CD4-positive, alpha-beta memory T cell (primary cell): ENCODE measurements around the gene SNRPD3. TPM values are rescaled to one million over a fixed set of nuclear protein-coding genes. Genes with fewer than 3 reads are reported as not detected.
"Not testable (repeated sequence)": the region's sequence is repeated elsewhere in the genome, so short reads cannot be mapped to it uniquely, and the experiment has no call there.

Experiments used
- CTCF ChIA-PET: fragments of 350-600 bp; sonication (Branson Sonifier 250); formaldehyde crosslinking; loops from one replicate; lab custom pipeline; 2021; ENCODE audit warnings: inconsistent platforms; ENCODE audit not compliant: partially characterized antibody; lab: Charles Lee
- POLR2A ChIA-PET: fragments of 350-600 bp; sonication (Branson Sonifier 250); formaldehyde crosslinking; loops from one replicate; lab custom pipeline; 2021; ENCODE audit not compliant: partially characterized antibody; lab: Charles Lee
- DNase-seq, 5 donors: peaks; one replicate each; pipeline versions ENCODE4 v3.0.0 to v3.0.0-alpha.2; 2020 to 2022; ENCODE audit warnings: mixed read lengths in 1 of 5
- H3K27ac ChIP-seq: one replicate; pipeline ENCODE4 v1.7.0; 2013; ENCODE audit warnings: low read depth, low read length
- H3K27me3 ChIP-seq: 2 replicates; pipeline ENCODE4 v1.7.0; 2013; ENCODE audit warnings: mild to moderate bottlenecking, low read length, moderate library complexity; ENCODE audit not compliant: insufficient read depth
- H3K36me3 ChIP-seq: 2 replicates; pipeline ENCODE4 v1.7.0; 2013; ENCODE audit warnings: mild to moderate bottlenecking, low read length, moderate library complexity; ENCODE audit not compliant: insufficient read depth
- H3K4me1 ChIP-seq: 2 replicates; pipeline ENCODE4 v1.7.0; 2013; ENCODE audit warnings: mild to moderate bottlenecking, low read length, moderate library complexity; ENCODE audit not compliant: insufficient read depth
- H3K4me3 ChIP-seq, 2 donors: one replicate each; pipeline ENCODE4 v1.7.0; 2013; ENCODE audit warnings: low read length in 2 of 2, mild to moderate bottlenecking in 1 of 2
- H3K9me3 ChIP-seq, 2 donors: one replicate each; pipeline ENCODE4 v1.7.0; 2013; ENCODE audit warnings: low read length in 2 of 2, control low read depth in 1 of 2; ENCODE audit not compliant: control insufficient read depth in 1 of 2
- H3K27ac Mint-ChIP-seq, 7 donors: one replicate each; pipeline ENCODE4 v1.8.0; 2020 to 2021; ENCODE audit warnings: mixed read lengths in 7 of 7, mild to moderate bottlenecking in 6 of 7, inconsistent platforms in 3 of 7, moderate library complexity in 3 of 7
- H3K27me3 Mint-ChIP-seq, 2 donors: one replicate each; pipeline ENCODE4 v1.8.0; 2020 to 2021; ENCODE audit warnings: mixed read lengths in 2 of 2
- H3K36me3 Mint-ChIP-seq, 2 donors: one replicate each; pipeline ENCODE4 v1.8.0; 2020 to 2021; ENCODE audit warnings: mixed read lengths in 2 of 2, inconsistent platforms in 1 of 2, mild to moderate bottlenecking in 1 of 2
- H3K4me1 Mint-ChIP-seq, 4 donors: one replicate each; pipeline ENCODE4 v1.8.0; 2020 to 2021; ENCODE audit warnings: mixed read lengths in 4 of 4, mild to moderate bottlenecking in 1 of 4
- H3K4me3 Mint-ChIP-seq, 8 donors: one replicate each; pipeline ENCODE4 v1.8.0; 2020 to 2021; ENCODE audit warnings: mixed read lengths in 8 of 8, mild to moderate bottlenecking in 7 of 8, moderate library complexity in 6 of 8, inconsistent platforms in 3 of 8
- H3K9me3 Mint-ChIP-seq, 8 donors: one replicate each; pipeline ENCODE4 v1.8.0; 2020 to 2021; ENCODE audit warnings: mixed read lengths in 8 of 8, mild to moderate bottlenecking in 5 of 8, inconsistent platforms in 3 of 8, moderate library complexity in 1 of 8
- intact Hi-C: fragments of 100-400 bp; cut with micrococcal nuclease; formaldehyde crosslinking; loops from one replicate; pipeline ENCODE4 v1.15.1; 2023
- polyA plus RNA-seq, 2 donors: library from polyadenylated mRNA; unstranded; fragments of 300-500 nt; fragmentation: Illumina TruSeq; gene quantifications; one replicate each; pipeline ENCODE4 v1.2.3, GENCODE V29; 2021
- total RNA-seq, 2 experiments: library from RNA; stranded (reverse); gene quantifications; one replicate each; pipeline ENCODE4 v1.2.3, GENCODE V29; 2021

The SNRPD3 gene
- total and polyA plus RNA-seq, 4 experiments from 2014 or later = 62.6 to 102 (median 81.3) TPM

DNA sequence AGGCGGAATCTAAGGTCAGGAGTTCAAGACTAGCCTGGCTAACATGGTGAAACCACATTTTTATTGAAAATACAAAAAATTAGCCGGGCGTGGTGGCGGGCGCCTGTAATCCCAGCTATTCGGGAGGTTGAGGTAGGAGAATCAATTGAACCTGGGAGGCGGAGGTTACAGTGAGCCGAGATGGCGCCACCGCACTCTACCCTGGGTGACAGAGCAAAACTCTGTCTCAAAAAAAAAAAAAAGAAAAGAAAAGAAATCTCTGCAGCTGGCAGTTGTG is 37.7 kb downstream of the SNRPD3 start:
- intact Hi-C loops, DNase-seq, H3K4me1 Mint-ChIP-seq, H3K4me3 ChIP-seq, CTCF ChIA-PET, H3K36me3 Mint-ChIP-seq, H3K36me3 ChIP-seq, H3K27me3 ChIP-seq, H3K9me3 ChIP-seq, H3K4me1 ChIP-seq, H3K27me3 Mint-ChIP-seq, POLR2A ChIA-PET, H3K27ac ChIP-seq, H3K9me3 Mint-ChIP-seq, H3K27ac Mint-ChIP-seq: not testable (repeated sequence)
- H3K4me3 Mint-ChIP-seq = peak overlapping the region in 6 of 8 donors; percentile 9 to 62 (median 54)

DNA sequence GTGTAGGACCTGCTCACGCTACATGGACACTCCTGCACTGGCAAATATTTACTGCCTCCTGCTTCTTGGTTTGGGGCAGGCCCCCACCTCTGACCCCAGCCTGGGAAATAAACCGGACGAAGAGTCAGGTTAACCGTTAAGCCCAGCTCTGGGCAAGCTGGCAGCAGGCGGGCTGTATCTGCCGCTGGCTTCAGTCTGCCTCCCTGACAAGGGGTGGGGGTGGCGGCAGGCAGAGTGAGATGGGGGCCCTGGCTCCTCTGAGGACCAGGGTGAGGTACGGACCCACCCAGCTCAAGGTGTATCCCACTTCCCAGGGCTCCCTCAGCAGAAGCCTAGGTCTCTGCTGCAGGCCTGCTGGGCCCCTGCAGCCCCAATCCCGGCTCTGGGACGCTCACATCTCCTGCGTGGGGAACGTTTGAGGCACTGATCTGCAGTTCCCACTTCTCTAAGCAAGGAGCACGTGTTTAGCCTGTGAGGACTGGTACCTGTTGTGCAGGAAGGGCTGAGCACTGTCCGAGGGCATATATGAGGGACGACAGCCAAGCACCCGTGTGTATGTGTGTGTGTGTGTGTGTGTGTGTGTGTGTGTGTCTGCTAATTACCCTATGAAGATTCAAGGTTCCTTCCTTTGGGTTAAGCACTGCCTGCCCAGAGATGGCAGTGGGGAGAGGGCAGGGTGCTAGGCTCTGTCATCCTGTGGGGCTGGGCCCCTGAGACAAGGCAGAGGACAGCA is 38.2 kb downstream of the SNRPD3 start:
- Mint-ChIP-seq H3K36me3 (no peaks in the 10 kb centered on the region), H3K27me3 (no peaks in the 10 kb centered on the region), H3K9me3 (no peaks in the 10 kb centered on the region), H3K4me3 (peak overlapping the region in 5 of 8 donors; percentile 10 to 59 (median 29)), H3K4me1 (peaks cover 0 to 6% (median 2%) of the 10 kb centered on the region in 4 donors), H3K27ac (no peak overlapping the region)
- Histone ChIP-seq H3K27ac (no peak overlapping the region), H3K36me3 (no peaks in the 10 kb centered on the region), H3K4me3 (no peak overlapping the region), H3K9me3 (no peaks in the 10 kb centered on the region), H3K4me1 (peaks cover 4% of the 10 kb centered on the region), H3K27me3 (no peaks in the 10 kb centered on the region)
- DNase-seq = no peak
- CTCF ChIA-PET = no interaction called here
- intact Hi-C loops = no loop called here
- POLR2A ChIA-PET = no interaction called here

DNA sequence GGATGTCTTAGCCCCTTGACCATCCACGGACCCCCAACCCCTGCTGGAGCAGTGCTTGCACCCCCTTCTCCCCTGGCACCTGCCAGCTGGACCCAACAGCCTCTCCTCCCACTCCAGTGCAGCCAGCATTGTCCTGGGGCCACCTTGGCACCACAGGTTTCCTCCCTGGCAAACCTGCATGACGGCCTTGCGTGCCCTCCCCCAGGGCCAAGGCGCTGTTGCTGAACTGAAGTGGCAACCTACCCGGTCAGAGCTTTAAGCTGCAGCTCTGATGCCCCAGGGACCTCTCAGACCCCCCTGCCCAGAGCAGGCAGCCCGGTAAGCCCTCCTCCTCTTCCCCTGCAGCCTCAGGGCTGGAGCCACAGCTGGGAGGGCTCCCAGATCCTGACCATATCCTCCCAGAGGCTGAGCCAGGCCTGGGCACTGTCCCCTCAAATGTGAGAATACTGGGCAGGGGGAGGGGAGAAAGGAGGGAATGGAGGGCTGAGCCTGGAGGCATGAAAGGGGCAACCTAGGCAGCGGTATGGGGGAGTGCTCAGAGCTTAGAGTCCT is 38.8 kb downstream of the SNRPD3 start:
- peaks cover 4% of the 10 kb centered on the region for H3K4me1 ChIP-seq
- H3K9me3 ChIP-seq = no peaks in the 10 kb centered on the region
- H3K27ac ChIP-seq = no peak overlapping the region
- H3K4me1 Mint-ChIP-seq = peaks cover 0 to 6% (median 2%) of the 10 kb centered on the region in 4 donors
- no peak overlapping the region for H3K4me3 ChIP-seq
- no peaks in the 10 kb centered on the region for H3K27me3 Mint-ChIP-seq
- no peaks in the 10 kb centered on the region for H3K36me3 ChIP-seq
- no peak for DNase-seq
- no peak overlapping the region for H3K4me3 Mint-ChIP-seq
- H3K9me3 Mint-ChIP-seq = no peaks in the 10 kb centered on the region
- H3K27ac Mint-ChIP-seq = no peak overlapping the region
- no peaks in the 10 kb centered on the region for H3K36me3 Mint-ChIP-seq
- intact Hi-C loops = no loop called here
- ChIA-PET POLR2A (no interaction called here), CTCF (no interaction called here)
- no peaks in the 10 kb centered on the region for H3K27me3 ChIP-seq

DNA sequence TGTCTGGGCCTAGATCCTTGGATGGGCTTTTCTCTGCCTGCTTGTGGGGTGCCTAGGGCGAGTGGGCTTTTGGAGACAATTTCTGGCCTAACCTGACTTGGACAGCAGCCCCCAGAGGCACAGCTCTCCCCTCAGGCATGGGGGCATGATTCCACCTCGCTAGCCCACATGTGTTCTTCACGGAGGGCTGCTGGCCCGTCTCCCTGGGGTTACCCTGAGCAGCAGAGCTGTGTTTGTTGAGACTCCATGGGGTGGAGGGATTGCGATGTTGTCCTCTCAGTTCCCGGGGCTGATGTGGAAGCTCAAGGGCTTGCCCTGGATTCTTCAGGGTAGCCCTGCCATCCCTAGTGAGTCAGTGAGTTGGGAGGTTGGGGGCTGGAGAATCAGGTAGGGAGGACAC is 39.4 kb downstream of the SNRPD3 start:
- H3K4me1 ChIP-seq = peaks cover 4% of the 10 kb centered on the region
- no peak for DNase-seq
- ChIA-PET CTCF (no interaction called here), POLR2A (no interaction called here)
- H3K4me3 Mint-ChIP-seq = no peak overlapping the region
- H3K9me3 Mint-ChIP-seq = no peaks in the 10 kb centered on the region
- peaks cover 0 to 6% (median 2%) of the 10 kb centered on the region in 4 donors for H3K4me1 Mint-ChIP-seq
- no peaks in the 10 kb centered on the region for H3K9me3 ChIP-seq
- H3K27ac Mint-ChIP-seq = no peak overlapping the region
- no peaks in the 10 kb centered on the region for H3K36me3 Mint-ChIP-seq
- H3K27ac ChIP-seq = no peak overlapping the region
- no peaks in the 10 kb centered on the region for H3K27me3 ChIP-seq
- H3K36me3 ChIP-seq = no peaks in the 10 kb centered on the region
- intact Hi-C loops = no loop called here
- H3K27me3 Mint-ChIP-seq = no peaks in the 10 kb centered on the region
- no peak overlapping the region for H3K4me3 ChIP-seq

DNA sequence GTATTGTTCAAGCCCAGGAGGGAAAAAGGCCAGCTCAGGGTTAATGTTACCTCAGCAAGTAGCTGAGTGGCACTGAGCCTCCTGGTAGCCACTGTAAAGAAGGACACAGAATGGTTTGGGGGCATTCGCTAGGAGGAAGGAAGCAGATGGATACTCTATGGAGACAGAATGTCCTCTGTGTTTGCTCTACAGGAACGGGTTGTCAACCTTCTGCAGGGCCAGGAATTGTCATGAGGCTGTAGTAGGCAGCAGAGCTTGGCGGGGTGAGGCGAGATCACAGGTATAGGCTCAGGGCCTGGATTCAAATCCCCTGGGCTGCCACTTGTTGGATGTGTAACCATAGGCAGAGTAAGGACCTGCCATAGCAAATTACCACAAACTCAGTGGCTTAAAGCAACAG is 40.1 kb downstream of the SNRPD3 start:
- Mint-ChIP-seq H3K27ac (peak overlapping the region in 1 of 7 donors; percentile 13), H3K4me1 (peaks cover 1 to 8% (median 2%) of the 10 kb centered on the region in 4 donors), H3K27me3 (no peaks in the 10 kb centered on the region), H3K9me3 (no peaks in the 10 kb centered on the region), H3K36me3 (no peaks in the 10 kb centered on the region), H3K4me3 (no peak overlapping the region)
- ChIA-PET CTCF (no interaction called here), POLR2A (no interaction called here)
- no peak overlapping the region for H3K27ac ChIP-seq
- intact Hi-C loops = no loop called here
- H3K27me3 ChIP-seq = no peaks in the 10 kb centered on the region
- no peaks in the 10 kb centered on the region for H3K36me3 ChIP-seq
- peaks cover 4% of the 10 kb centered on the region for H3K4me1 ChIP-seq
- no peak for DNase-seq
- no peak overlapping the region for H3K4me3 ChIP-seq
- H3K9me3 ChIP-seq = no peaks in the 10 kb centered on the region

DNA sequence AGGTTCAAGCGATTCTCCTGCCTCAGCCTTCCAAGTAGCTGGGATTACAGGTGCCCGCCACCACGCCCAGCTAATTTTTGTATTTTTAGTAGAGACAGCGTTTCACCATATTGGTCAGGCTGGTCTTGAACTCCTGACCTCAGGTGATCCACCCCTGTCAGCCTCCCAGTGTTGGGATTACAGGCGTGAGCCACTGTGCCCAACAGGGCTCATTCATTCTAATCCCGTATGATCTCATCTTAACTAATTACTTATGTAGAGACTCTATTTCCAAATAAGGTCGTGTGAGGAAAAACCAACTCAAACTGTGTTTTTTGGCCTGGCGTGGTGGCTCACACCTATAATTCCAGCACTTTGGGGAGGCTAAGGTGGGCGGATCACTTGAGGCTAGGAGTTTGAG is 41.3 kb downstream of the SNRPD3 start:
- H3K27ac ChIP-seq, H3K4me3 Mint-ChIP-seq, H3K27ac Mint-ChIP-seq, DNase-seq, H3K36me3 Mint-ChIP-seq, H3K27me3 ChIP-seq, H3K36me3 ChIP-seq, CTCF ChIA-PET, H3K27me3 Mint-ChIP-seq, intact Hi-C loops, H3K9me3 Mint-ChIP-seq, POLR2A ChIA-PET, H3K9me3 ChIP-seq, H3K4me3 ChIP-seq: not testable (repeated sequence)
- H3K4me1 ChIP-seq = peaks cover 11% of the 10 kb centered on the region
- peaks cover 1 to 19% (median 10%) of the 10 kb centered on the region in 4 donors for H3K4me1 Mint-ChIP-seq

DNA sequence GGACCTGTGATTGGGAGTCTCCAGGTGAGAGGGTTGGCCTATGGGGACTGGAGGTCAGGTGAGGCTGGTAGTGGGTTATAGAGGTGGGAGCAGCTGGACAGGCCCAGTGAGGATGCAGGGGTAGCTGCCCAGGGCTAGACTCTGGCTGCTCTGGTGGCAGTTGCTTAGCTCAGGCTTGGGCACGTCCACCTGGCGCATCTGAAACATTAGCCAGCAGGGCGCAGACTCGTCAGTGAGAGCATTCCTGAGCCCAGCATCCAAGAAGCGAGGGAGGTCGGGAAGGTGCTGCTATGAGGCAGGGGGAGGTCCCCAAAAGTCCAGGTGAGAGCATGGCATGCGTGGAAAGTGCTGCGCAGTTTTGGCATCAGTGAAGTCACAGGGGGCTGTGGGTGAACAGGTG is 43.7 kb downstream of the SNRPD3 start:
- Histone ChIP-seq H3K4me3 (no peak overlapping the region), H3K4me1 (peaks cover 8% of the 10 kb centered on the region), H3K9me3 (no peaks in the 10 kb centered on the region), H3K36me3 (no peaks in the 10 kb centered on the region), H3K27me3 (no peaks in the 10 kb centered on the region), H3K27ac (no peak overlapping the region)
- CTCF ChIA-PET = no interaction called here
- DNase-seq = no peak
- Mint-ChIP-seq H3K9me3 (no peaks in the 10 kb centered on the region), H3K27ac (peak overlapping the region in 4 of 7 donors; percentile 9 to 70 (median 48)), H3K4me3 (no peak overlapping the region), H3K36me3 (no peaks in the 10 kb centered on the region), H3K4me1 (peaks cover 8 to 32% (median 23%) of the 10 kb centered on the region in 4 donors), H3K27me3 (no peaks in the 10 kb centered on the region)
- intact Hi-C loops = no loop called here
- POLR2A ChIA-PET = no interaction called here
